Ishikawa (cell line): Measurements from ENCODE around the gene SLIT3.

Experiments
- CEBPB ChIP-seq: IDR thresholded peaks from 2 replicates; pipeline ENCODE4 v1.6.1; 2012
- CREB1 ChIP-seq: IDR thresholded peaks from 2 replicates; pipeline ENCODE4 v1.6.1; 2012; ENCODE audit warnings: low read depth
- EGR1 ChIP-seq: IDR thresholded peaks from 2 replicates; pipeline ENCODE4 v1.6.1; 2012
- EP300 ChIP-seq: IDR thresholded peaks from 2 replicates; pipeline ENCODE4 v1.6.1; 2012; ENCODE audit warnings: borderline replicate concordance
- FOXM1 ChIP-seq: IDR thresholded peaks from 2 replicates; pipeline ENCODE4 v1.6.1; 2012; ENCODE audit warnings: low read depth, borderline replicate concordance
- NFIC ChIP-seq: IDR thresholded peaks from 2 replicates; pipeline ENCODE4 v1.6.1; 2012
- RAD21 ChIP-seq: IDR thresholded peaks from 2 replicates; pipeline ENCODE4 v1.6.1; 2012; ENCODE audit warnings: low read depth
- TAF1 ChIP-seq: IDR thresholded peaks from 2 replicates; pipeline ENCODE4 v1.6.1; 2012; ENCODE audit warnings: low read depth, mild to moderate bottlenecking
- TCF12 ChIP-seq: IDR thresholded peaks from 2 replicates; pipeline ENCODE4 v1.6.1; 2012; ENCODE audit warnings: low read depth
- TEAD4 ChIP-seq: IDR thresholded peaks from 2 replicates; pipeline ENCODE4 v1.6.1; 2012
- YY1 ChIP-seq: IDR thresholded peaks from 2 replicates; pipeline ENCODE4 v1.6.1; 2012; ENCODE audit warnings: low read depth
- ZBTB7A ChIP-seq: IDR thresholded peaks from 2 replicates; pipeline ENCODE4 v1.6.1; 2012; ENCODE audit warnings: low read depth
- TF ChIP-seq, protein P1 (sequence below): IDR thresholded peaks from 2 replicates; pipeline ENCODE4 v1.6.1; 2012; ENCODE audit warnings: low read depth, mild to moderate bottlenecking
- TF ChIP-seq, protein P2 (sequence below): IDR thresholded peaks from 2 replicates; pipeline ENCODE4 v1.6.1; 2012
- TF ChIP-seq, protein P3 (sequence below): IDR thresholded peaks from 2 replicates; pipeline ENCODE4 v1.6.1; 2012

SLIT3 gene

DNA sequence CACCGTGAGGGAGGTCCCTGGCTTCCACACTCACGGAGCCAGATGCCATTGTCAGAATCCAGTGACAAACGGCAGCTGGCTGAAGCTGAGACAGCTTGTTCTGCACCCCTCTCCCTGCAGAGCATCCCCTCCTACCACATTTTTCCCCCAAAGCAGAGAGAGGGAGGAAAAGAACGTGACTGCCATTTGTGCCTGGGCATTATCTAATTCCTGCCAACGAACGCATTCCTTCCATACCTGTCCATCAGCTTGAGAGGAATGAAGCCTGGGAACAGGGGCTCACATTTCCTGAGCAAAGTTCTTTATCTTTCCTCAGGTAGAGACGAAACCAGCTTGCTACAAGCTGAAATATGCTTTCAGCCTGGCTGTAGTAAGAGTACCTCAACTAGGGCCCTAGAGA, 175.4 kb downstream of the SLIT3 start:
- TF ChIP-seq ZBTB7A (no peak), NFIC (peak; percentile 63; the same call in 1 of the 2 replicates), YY1 (no peak), RAD21 (no peak), TEAD4 (peak; percentile 83), EP300 (peak; percentile 80; the same call in 1 of the 2 replicates)

DNA sequence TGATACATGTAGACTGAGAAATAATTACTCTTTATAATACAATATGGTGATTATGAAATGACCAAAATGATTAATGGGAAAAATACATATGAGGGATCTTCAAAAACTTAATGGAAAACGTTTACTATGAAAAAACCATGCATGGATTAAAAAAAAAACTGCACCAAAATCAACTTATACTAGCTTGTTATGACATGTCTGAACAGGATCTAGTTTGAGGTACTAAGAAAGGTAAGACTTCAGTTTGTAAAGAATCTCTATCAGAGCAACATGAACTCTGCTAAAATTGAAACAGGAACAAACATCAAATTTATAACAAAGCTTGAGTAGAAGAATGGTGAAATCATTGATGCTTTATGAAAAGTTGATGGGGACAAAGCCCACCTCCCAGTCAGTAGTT, 178.0 kb downstream of the SLIT3 start:
- TF ChIP-seq, protein P1, sequence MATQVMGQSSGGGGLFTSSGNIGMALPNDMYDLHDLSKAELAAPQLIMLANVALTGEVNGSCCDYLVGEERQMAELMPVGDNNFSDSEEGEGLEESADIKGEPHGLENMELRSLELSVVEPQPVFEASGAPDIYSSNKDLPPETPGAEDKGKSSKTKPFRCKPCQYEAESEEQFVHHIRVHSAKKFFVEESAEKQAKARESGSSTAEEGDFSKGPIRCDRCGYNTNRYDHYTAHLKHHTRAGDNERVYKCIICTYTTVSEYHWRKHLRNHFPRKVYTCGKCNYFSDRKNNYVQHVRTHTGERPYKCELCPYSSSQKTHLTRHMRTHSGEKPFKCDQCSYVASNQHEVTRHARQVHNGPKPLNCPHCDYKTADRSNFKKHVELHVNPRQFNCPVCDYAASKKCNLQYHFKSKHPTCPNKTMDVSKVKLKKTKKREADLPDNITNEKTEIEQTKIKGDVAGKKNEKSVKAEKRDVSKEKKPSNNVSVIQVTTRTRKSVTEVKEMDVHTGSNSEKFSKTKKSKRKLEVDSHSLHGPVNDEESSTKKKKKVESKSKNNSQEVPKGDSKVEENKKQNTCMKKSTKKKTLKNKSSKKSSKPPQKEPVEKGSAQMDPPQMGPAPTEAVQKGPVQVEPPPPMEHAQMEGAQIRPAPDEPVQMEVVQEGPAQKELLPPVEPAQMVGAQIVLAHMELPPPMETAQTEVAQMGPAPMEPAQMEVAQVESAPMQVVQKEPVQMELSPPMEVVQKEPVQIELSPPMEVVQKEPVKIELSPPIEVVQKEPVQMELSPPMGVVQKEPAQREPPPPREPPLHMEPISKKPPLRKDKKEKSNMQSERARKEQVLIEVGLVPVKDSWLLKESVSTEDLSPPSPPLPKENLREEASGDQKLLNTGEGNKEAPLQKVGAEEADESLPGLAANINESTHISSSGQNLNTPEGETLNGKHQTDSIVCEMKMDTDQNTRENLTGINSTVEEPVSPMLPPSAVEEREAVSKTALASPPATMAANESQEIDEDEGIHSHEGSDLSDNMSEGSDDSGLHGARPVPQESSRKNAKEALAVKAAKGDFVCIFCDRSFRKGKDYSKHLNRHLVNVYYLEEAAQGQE: no peak
- TF ChIP-seq, protein P2, sequence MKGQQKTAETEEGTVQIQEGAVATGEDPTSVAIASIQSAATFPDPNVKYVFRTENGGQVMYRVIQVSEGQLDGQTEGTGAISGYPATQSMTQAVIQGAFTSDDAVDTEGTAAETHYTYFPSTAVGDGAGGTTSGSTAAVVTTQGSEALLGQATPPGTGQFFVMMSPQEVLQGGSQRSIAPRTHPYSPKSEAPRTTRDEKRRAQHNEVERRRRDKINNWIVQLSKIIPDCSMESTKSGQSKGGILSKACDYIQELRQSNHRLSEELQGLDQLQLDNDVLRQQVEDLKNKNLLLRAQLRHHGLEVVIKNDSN: no peak
- no peak for TF ChIP-seq YY1
- no peak for TF ChIP-seq TAF1
- TF ChIP-seq EGR1: no peak
- no peak for TF ChIP-seq RAD21
- no peak for TF ChIP-seq ZBTB7A
- TF ChIP-seq TEAD4: no peak
- TF ChIP-seq FOXM1: no peak
- no peak for TF ChIP-seq NFIC
- TF ChIP-seq EP300: no peak
- no peak for TF ChIP-seq CEBPB
- no peak for TF ChIP-seq TCF12
- TF ChIP-seq, protein P3, sequence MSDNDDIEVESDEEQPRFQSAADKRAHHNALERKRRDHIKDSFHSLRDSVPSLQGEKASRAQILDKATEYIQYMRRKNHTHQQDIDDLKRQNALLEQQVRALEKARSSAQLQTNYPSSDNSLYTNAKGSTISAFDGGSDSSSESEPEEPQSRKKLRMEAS: no peak

DNA sequence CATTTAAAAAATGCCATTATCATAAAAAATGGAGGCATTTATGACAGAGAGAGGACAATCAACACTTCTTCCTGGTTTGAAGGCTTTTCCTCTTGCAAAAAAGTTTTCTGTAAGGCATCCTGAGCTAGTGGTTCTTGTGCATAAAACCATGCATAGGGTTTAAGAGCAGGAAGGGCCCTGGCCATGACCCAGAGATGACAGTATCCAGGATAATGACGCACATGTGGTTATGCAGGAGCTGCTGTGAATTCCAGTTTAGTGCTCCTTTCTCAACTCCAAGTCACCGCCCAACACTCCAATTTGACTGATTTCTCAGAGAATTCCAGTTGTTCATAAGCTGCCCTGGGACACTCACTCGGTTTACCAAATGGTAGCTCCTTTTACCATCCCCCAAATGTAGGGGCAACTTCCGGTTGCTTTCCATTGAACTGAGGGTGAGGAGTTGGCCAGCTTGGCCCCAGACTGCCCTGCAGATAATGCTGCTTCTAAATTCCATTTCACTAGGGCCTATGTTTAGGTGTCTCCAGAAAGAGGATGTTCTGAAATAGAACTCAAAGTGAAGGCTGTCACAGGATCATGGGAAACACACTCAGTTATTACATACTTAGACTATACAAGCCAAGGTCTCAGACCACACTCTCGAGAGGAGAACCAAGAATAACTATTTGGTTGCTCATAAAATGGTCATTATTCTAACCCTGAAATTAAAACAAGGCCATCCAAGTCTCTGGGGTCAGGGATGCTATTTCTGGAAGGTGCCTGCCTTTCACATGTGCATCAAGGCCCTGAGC, 179.1 kb downstream of the SLIT3 start:
- no peak for TF ChIP-seq CREB1
- TF ChIP-seq NFIC: no peak
- no peak for TF ChIP-seq CEBPB
- no peak for TF ChIP-seq TCF12
- no peak for TF ChIP-seq FOXM1
- no peak for TF ChIP-seq TEAD4
- TF ChIP-seq TAF1: no peak
- TF ChIP-seq, protein P3: no peak
- TF ChIP-seq, protein P1: no peak
- TF ChIP-seq, protein P2: no peak
- no peak for TF ChIP-seq EGR1
- no peak for TF ChIP-seq ZBTB7A
- no peak for TF ChIP-seq YY1
- TF ChIP-seq RAD21: no peak
- TF ChIP-seq EP300: no peak

DNA sequence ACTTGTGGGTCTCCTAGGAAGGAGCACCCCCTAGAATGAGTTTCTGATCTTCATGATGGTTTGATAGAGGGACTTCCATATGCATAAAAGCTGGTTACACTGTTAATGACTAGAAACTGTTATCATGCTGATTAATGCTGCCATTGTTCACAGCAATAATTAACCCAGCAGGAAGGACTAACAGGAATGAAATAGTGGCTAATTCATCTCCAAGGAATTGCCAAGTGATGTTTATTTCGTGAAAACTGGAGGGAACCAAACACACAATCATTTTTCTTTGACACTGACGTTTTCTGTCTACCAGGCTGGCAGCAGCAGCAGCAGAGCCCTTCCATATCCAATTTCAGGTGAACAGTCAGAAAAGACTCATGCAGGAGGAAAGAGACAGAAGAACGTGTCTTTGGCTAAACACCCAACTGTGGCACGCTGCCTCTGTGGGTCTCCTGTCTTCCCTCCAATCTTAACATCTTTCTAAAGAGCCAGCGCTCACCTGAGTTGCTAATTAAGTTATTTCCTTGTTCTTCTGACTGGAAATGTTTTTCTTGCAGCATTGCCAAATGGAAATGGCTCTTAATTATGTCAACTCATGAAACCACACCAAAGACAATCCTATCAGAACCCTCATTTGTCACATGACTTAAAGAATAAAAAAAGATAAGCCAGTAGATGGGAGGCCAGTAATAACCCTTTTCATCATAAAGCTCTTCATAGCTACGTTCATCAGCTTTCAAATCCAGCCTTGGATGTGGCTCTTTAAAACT, 181.5 kb downstream of the SLIT3 start:
- TF ChIP-seq EP300 (peak; percentile 64; the same call in 1 of the 2 replicates), ZBTB7A (no peak), TCF12 (no peak), NFIC (peak; percentile 69), CEBPB (no peak), FOXM1 (0 out of 2 replicates have a peak, but pooled peaks have one; percentile 33), CREB1 (no peak)

DNA sequence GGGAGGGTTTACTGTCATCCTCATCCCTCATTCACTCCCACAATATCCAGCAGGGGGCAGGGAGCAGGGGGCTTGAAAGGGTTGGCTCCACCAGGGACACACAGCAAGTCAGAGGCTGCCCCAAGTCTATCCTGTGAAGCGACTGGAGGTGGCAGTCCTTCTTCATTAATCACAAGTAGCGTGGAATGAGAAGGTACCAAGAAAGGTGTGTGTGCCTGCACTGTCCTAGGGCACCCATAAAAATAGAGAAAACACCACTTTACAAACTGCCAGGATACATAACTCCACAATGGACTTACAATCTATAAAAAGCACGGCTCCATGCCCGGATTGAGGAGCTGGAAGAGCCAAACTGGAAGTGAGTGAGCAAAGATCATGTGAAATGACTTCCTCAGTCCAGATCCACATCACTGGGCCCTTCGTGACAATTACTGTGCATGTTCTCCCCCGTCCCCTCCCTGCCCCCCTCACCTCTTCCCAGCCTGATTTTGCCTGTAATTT, 183.9 kb downstream of the SLIT3 start:
- TF ChIP-seq NFIC: no peak
- no peak for TF ChIP-seq TAF1
- TF ChIP-seq EGR1: no peak
- TF ChIP-seq CREB1: no peak
- TF ChIP-seq CEBPB: no peak
- peak; percentile 14; the same call in 1 of the 2 replicates for TF ChIP-seq RAD21
- TF ChIP-seq FOXM1: no peak
- TF ChIP-seq, protein P1: no peak
- no peak for TF ChIP-seq ZBTB7A
